ENCODE measurements around the gene SASH1. TPM values are rescaled to one million over a fixed set of nuclear protein-coding genes. Genes with fewer than 3 reads are reported as not detected.

Gene SASH1
- total and polyA plus RNA-seq, 2 donors (not counting 1 experiment from before 2014, with no cell fraction given): 38.6 to 44.6 TPM

DNA sequence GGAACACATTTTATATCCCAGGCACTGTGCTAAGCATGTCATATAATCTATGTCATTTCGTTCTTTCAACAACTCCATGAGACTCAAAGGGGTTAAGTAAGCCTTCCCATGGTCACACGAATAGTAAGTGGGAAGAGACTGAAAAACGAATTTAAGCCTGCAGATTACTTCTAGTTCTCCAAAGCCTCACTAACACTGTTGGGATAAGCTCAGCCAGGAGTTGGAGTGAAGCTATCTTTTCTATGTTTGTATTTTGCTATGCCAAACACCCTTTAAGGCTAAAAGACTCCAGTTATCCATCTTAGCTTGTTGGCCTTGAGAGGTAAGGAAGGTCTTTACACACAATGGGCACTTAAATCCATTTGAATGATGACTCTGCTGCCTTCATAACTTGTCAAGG is 256.1 kb downstream of the SASH1 start:
- no peak overlapping the region for H3K27ac ChIP-seq (ENCODE audit: insufficient read depth, low read length)
- H3K4me3 ChIP-seq (replicated peaks in 1 of 4; ENCODE audit: control extremely low read depth in 1 of 4, insufficient read depth in 1 of 4, low read depth in 3 of 4, low read length in 4 of 4): no peak overlapping the region
- H3K9ac ChIP-seq (ENCODE audit: insufficient read depth, low read length): no peak overlapping the region
- no peaks in the 10 kb centered on the region for H3K9me3 ChIP-seq (ENCODE audit: control insufficient read depth, insufficient read depth, low read depth, low read length)
- H3K79me2 ChIP-seq (ENCODE audit: control insufficient read depth, insufficient read depth, low read length): no peaks in the 10 kb centered on the region
- TF ChIP-seq, protein P1, sequence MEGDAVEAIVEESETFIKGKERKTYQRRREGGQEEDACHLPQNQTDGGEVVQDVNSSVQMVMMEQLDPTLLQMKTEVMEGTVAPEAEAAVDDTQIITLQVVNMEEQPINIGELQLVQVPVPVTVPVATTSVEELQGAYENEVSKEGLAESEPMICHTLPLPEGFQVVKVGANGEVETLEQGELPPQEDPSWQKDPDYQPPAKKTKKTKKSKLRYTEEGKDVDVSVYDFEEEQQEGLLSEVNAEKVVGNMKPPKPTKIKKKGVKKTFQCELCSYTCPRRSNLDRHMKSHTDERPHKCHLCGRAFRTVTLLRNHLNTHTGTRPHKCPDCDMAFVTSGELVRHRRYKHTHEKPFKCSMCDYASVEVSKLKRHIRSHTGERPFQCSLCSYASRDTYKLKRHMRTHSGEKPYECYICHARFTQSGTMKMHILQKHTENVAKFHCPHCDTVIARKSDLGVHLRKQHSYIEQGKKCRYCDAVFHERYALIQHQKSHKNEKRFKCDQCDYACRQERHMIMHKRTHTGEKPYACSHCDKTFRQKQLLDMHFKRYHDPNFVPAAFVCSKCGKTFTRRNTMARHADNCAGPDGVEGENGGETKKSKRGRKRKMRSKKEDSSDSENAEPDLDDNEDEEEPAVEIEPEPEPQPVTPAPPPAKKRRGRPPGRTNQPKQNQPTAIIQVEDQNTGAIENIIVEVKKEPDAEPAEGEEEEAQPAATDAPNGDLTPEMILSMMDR (conservative IDR thresholded peaks at IDR 0.05 in 1 of 2, IDR thresholded peaks at IDR 0.05 in 1 of 2; ENCODE audit: low read depth in 1 of 2, low read length in 2 of 2): no peak
- TF ChIP-seq EZH2 (IDR thresholded peaks at IDR 0.05; ENCODE audit: low read length, missing control alignments): no peak
- H4K20me1 ChIP-seq (ENCODE audit: control insufficient read depth, extremely low read depth, insufficient read depth, low read length): no peaks in the 10 kb centered on the region
- H3K4me1 ChIP-seq (ENCODE audit: control insufficient read depth, extremely low read depth, insufficient read depth, low read length): no peaks in the 10 kb centered on the region
- H3K27me3 ChIP-seq (ENCODE audit: control insufficient read depth, insufficient read depth, low read length): no peaks in the 10 kb centered on the region
- no peaks in the 10 kb centered on the region for H3K36me3 ChIP-seq (ENCODE audit: control insufficient read depth, insufficient read depth, low read length)
- H2AFZ ChIP-seq (ENCODE audit: low read length): no peak overlapping the region
- no peak overlapping the region for H3K4me2 ChIP-seq (ENCODE audit: extremely low read depth, insufficient read depth, low read length)
- DNase-seq (ENCODE audit: low read depth in 2 of 2): no peak

- H3K4me2 ChIP-seq (ENCODE audit: extremely low read depth, insufficient read depth, low read length): no peak overlapping the region
- no peaks in the 10 kb centered on the region for H3K4me1 ChIP-seq (ENCODE audit: control insufficient read depth, extremely low read depth, insufficient read depth, low read length)
- no peaks in the 10 kb centered on the region for H4K20me1 ChIP-seq (ENCODE audit: control insufficient read depth, extremely low read depth, insufficient read depth, low read length)
- no peak overlapping the region for H3K9ac ChIP-seq (ENCODE audit: insufficient read depth, low read length)
- H3K36me3 ChIP-seq (ENCODE audit: control insufficient read depth, insufficient read depth, low read length): no peaks in the 10 kb centered on the region
- H3K9me3 ChIP-seq (ENCODE audit: control insufficient read depth, insufficient read depth, low read depth, low read length): no peaks in the 10 kb centered on the region
- H3K79me2 ChIP-seq (ENCODE audit: control insufficient read depth, insufficient read depth, low read length): no peaks in the 10 kb centered on the region
- TF ChIP-seq EZH2 (IDR thresholded peaks at IDR 0.05; ENCODE audit: low read length, missing control alignments): no peak
- TF ChIP-seq, protein P1 (conservative IDR thresholded peaks at IDR 0.05 in 1 of 2, IDR thresholded peaks at IDR 0.05 in 1 of 2; ENCODE audit: low read depth in 1 of 2, low read length in 2 of 2): no peak
- DNase-seq (ENCODE audit: low read depth in 2 of 2): no peak
- H3K4me3 ChIP-seq (replicated peaks in 1 of 4; ENCODE audit: control extremely low read depth in 1 of 4, insufficient read depth in 1 of 4, low read depth in 3 of 4, low read length in 4 of 4): no peak overlapping the region
- no peak overlapping the region for H2AFZ ChIP-seq (ENCODE audit: low read length)
- H3K27me3 ChIP-seq (ENCODE audit: control insufficient read depth, insufficient read depth, low read length): no peaks in the 10 kb centered on the region
- H3K27ac ChIP-seq (ENCODE audit: insufficient read depth, low read length): no peak overlapping the region
These were observed 257.4 kb downstream of the SASH1 start for GRCh38 chr6:148599967-148600426.
